K562 (cell line): Measurements from ENCODE around the gene CARD8. TPM values are rescaled to one million over a fixed set of nuclear protein-coding genes. Genes with fewer than 3 reads are reported as not detected.

Experiments used
- ATF7 ChIP-seq: fragments of 450-650 bp; IDR thresholded peaks from 2 replicates; pipeline ENCODE4 v1.7.1; 2014; ENCODE audit warnings: mild to moderate bottlenecking, moderate library complexity
- BACH1 ChIP-seq: fragments of 200-800 bp; sonication (Bioruptor generic); IDR thresholded peaks from 2 replicates; pipeline ENCODE4 v1.6.1; 2016; ENCODE audit warnings: missing genetic modification characterization, missing compliant biosample characterization
- CBX2 ChIP-seq: fragments of 200-600 bp; sonication (generic); IDR thresholded peaks from one replicate; pipeline ENCODE4 v1.6.1; 2012; ENCODE audit warnings: mild to moderate bottlenecking, low read length, inconsistent platforms; ENCODE audit not compliant: insufficient read depth, poor library complexity, severe bottlenecking
- DACH1 ChIP-seq: fragments of 450-650 bp; IDR thresholded peaks from 2 replicates; pipeline ENCODE4 v1.6.1; 2018; ENCODE audit not compliant: partially characterized antibody
- FOXJ3 ChIP-seq: sonication (generic); formaldehyde crosslinking; IDR thresholded peaks from 2 replicates; pipeline ENCODE4 v1.4.0; 2020; ENCODE audit warnings: mild to moderate bottlenecking, missing genetic modification reagents
- FUS ChIP-seq: fragments of 200-400 bp; formaldehyde crosslinking; optimal IDR thresholded peaks from 2 replicates; pipeline ENCODE3; 2017; ENCODE audit warnings: low read depth, low read length
- MIER1 ChIP-seq: fragments of 450-650 bp; IDR thresholded peaks from 2 replicates; pipeline ENCODE4 v1.6.1; 2016; ENCODE audit warnings: antibody characterized with exemption, mild to moderate bottlenecking, low read depth
- PHB2 ChIP-seq: fragments of 450-650 bp; IDR thresholded peaks from 2 replicates; pipeline ENCODE4 v1.6.1; 2017; ENCODE audit warnings: low read depth
- POLR3G ChIP-seq: IDR thresholded peaks from 2 replicates; pipeline ENCODE4 v1.6.1; 2011; ENCODE audit not compliant: insufficient read length, insufficient replicate concordance; ENCODE audit errors: extremely low read depth
- ZNF140 ChIP-seq: fragments of 250-450 bp; sonication (Bioruptor Pico); IDR thresholded peaks from 2 replicates; pipeline ENCODE4 v1.8.0; 2021; ENCODE audit warnings: moderate library complexity, mild to moderate bottlenecking, inconsistent platforms
- ZNF224 ChIP-seq: sonication (generic); formaldehyde crosslinking; IDR thresholded peaks from 2 replicates; pipeline ENCODE4 v1.8.0; 2022; ENCODE audit warnings: mild to moderate bottlenecking, missing genetic modification reagents
- ZNF764 ChIP-seq: fragments of 250-450 bp; sonication (Bioruptor Pico); IDR thresholded peaks from 2 replicates; pipeline ENCODE4 v1.4.0; 2020; ENCODE audit warnings: low read depth, mild to moderate bottlenecking, moderate library complexity
- ZNF785 ChIP-seq: fragments of 250-450 bp; sonication (Bioruptor Pico); IDR thresholded peaks from 2 replicates; pipeline ENCODE4 v1.4.0; 2020; ENCODE audit warnings: mild to moderate bottlenecking
- ZSCAN32 ChIP-seq: fragments of 450-650 bp; formaldehyde crosslinking; IDR thresholded peaks from 2 replicates; pipeline ENCODE4 v1.4.0; 2020; ENCODE audit warnings: mild to moderate bottlenecking, moderate library complexity
- polyA plus RNA-seq, 8 experiments: library from polyadenylated mRNA; depleted of rRNA in 4 of 8; stranded (reverse) in 5 of 8; unstranded in 3 of 8; fragments of >200 nt; fragmentation: Nextera tagmentation in 2 of 8; fragmentation: Illumina TruSeq in 1 of 8; extraction: Ambion mirVana in 2 of 8; extraction: Trizol in 1 of 8; gene quantifications; 2 replicates each; pipeline versions ENCODE4 v1.2.1 to v1.2.3, GENCODE V29; 2011 to 2014; ENCODE audit warnings: inconsistent platforms in 1 of 8, missing spikeins in 1 of 8
- total RNA-seq, 7 experiments: library from RNA; depleted of rRNA in 6 of 7; stranded (reverse); fragments of >200 nt in 6 of 7; fragmentation: Illumina TruSeq in 2 of 7; extraction: Trizol in 2 of 7; gene quantifications; 2 replicates each; pipeline versions ENCODE4 v1.2.1 to v1.2.3, GENCODE V29; 2011 to 2021; ENCODE audit warnings: low replicate concordance in 1 of 7
- TF ChIP-seq, protein P1 (sequence below), 2 experiments: fragments of 450-650 bp; formaldehyde crosslinking in 1 of 2; IDR thresholded peaks; 2 replicates each; pipeline versions ENCODE4 v1.4.0 to v1.6.1; 2014 to 2020; ENCODE audit warnings: mild to moderate bottlenecking in 2 of 2, borderline replicate concordance in 1 of 2, low read depth in 1 of 2
- TF ChIP-seq, protein P2 (sequence below): IDR thresholded peaks from 2 replicates; pipeline ENCODE4 v1.6.1; 2012; ENCODE audit warnings: low read depth, low read length, improper control_type of control experiment, borderline replicate concordance
- TF ChIP-seq, protein P3 (sequence below): fragments of 150-350 bp; conservative IDR thresholded peaks from 2 replicates; pipeline ENCODE4 v1.6.1; 2014; ENCODE audit warnings: low read length

The CARD8 gene
- total and polyA plus RNA-seq, 9 of the 15 experiments (the other 6 are each of a cell fraction or from before 2014, with no cell fraction given): 11.5 to 26.4 (median 20.8) TPM

DNA sequence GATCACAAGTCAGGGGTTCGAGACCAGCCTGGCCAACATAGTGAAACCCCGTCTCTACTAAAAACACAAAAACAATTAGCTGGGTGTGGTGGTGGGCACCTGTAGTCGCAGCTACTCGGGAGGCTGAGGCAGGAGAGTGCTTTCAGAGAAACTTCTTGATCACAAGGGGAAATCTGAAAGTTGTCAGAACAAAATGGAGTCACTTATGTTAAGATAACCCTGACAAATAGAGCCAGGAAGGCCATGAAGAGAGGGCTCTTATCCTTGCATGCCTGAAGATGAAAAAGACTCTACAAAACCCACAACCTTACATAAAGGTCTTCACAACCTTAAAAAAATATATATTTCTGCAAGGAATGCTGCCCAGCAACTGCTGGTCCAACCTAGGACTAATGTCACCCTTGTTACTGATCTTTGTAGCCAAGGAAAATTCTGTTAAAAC, 1.2 kb downstream of the CARD8 start (continued):
- TF ChIP-seq, protein P1, sequence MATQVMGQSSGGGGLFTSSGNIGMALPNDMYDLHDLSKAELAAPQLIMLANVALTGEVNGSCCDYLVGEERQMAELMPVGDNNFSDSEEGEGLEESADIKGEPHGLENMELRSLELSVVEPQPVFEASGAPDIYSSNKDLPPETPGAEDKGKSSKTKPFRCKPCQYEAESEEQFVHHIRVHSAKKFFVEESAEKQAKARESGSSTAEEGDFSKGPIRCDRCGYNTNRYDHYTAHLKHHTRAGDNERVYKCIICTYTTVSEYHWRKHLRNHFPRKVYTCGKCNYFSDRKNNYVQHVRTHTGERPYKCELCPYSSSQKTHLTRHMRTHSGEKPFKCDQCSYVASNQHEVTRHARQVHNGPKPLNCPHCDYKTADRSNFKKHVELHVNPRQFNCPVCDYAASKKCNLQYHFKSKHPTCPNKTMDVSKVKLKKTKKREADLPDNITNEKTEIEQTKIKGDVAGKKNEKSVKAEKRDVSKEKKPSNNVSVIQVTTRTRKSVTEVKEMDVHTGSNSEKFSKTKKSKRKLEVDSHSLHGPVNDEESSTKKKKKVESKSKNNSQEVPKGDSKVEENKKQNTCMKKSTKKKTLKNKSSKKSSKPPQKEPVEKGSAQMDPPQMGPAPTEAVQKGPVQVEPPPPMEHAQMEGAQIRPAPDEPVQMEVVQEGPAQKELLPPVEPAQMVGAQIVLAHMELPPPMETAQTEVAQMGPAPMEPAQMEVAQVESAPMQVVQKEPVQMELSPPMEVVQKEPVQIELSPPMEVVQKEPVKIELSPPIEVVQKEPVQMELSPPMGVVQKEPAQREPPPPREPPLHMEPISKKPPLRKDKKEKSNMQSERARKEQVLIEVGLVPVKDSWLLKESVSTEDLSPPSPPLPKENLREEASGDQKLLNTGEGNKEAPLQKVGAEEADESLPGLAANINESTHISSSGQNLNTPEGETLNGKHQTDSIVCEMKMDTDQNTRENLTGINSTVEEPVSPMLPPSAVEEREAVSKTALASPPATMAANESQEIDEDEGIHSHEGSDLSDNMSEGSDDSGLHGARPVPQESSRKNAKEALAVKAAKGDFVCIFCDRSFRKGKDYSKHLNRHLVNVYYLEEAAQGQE (IDR thresholded peaks at IDR 0.05; ENCODE audit: borderline replicate concordance): no peak
- TF ChIP-seq, protein P1 (CRISPR knock-in tag; IDR thresholded peaks at IDR 0.05; ENCODE audit: low read depth): 0 out of 2 replicates have a peak, but pooled peaks have one; percentile 60
- TF ChIP-seq MIER1 (no peak), FOXJ3 (no peak), BACH1 (tag) (peak; percentile 91), CBX2 (no peak), DACH1 (no peak), ZNF785 (peak; percentile 62), ATF7 (no peak), FUS (no peak), ZNF140 (CRISPR knock-in tag) (peak; percentile 70; the same call in 1 of the 2 replicates), PHB2 (no peak), ZNF224 (CRISPR knock-in tag) (no peak), POLR3G (no peak), ZNF764 (CRISPR knock-in tag) (0 out of 2 replicates have a peak, but pooled peaks have one; percentile 30), ZSCAN32 (CRISPR knock-in tag) (peak; percentile 76; the same call in 1 of the 2 replicates)
- TF ChIP-seq, protein P2, sequence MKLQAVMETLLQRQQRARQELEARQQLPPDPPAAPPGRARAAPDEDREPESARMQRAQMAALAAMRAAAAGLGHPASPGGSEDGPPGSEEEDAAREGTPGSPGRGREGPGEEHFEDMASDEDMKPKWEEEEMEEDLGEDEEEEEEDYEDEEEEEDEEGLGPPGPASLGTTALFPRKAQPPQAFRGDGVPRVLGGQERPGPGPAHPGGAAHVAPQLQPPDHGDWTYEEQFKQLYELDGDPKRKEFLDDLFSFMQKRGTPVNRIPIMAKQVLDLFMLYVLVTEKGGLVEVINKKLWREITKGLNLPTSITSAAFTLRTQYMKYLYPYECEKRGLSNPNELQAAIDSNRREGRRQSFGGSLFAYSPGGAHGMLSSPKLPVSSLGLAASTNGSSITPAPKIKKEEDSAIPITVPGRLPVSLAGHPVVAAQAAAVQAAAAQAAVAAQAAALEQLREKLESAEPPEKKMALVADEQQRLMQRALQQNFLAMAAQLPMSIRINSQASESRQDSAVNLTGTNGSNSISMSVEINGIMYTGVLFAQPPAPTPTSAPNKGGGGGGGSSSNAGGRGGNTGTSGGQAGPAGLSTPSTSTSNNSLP: no peak
- TF ChIP-seq, protein P3, sequence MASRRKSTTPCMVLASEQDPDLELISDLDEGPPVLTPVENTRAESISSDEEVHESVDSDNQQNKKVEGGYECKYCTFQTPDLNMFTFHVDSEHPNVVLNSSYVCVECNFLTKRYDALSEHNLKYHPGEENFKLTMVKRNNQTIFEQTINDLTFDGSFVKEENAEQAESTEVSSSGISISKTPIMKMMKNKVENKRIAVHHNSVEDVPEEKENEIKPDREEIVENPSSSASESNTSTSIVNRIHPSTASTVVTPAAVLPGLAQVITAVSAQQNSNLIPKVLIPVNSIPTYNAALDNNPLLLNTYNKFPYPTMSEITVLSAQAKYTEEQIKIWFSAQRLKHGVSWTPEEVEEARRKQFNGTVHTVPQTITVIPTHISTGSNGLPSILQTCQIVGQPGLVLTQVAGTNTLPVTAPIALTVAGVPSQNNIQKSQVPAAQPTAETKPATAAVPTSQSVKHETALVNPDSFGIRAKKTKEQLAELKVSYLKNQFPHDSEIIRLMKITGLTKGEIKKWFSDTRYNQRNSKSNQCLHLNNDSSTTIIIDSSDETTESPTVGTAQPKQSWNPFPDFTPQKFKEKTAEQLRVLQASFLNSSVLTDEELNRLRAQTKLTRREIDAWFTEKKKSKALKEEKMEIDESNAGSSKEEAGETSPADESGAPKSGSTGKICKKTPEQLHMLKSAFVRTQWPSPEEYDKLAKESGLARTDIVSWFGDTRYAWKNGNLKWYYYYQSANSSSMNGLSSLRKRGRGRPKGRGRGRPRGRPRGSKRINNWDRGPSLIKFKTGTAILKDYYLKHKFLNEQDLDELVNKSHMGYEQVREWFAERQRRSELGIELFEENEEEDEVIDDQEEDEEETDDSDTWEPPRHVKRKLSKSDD: no peak
